Osteocyte (in vitro differentiated cells): ENCODE data around the gene SLC18A2. TPM values are rescaled to one million over a fixed set of nuclear protein-coding genes. Genes with fewer than 3 reads are reported as not detected.

Experiments
- DNase-seq: peaks from one replicate; pipeline ENCODE4 v3.0.0; 2021; ENCODE audit warnings: mixed read lengths; ENCODE audit not compliant: unreplicated experiment; ENCODE audit errors: extremely low spot score
- H3K27ac Mint-ChIP-seq: one replicate; pipeline ENCODE4 v1.8.0; 2021; ENCODE audit warnings: mild to moderate bottlenecking, mixed read lengths; ENCODE audit not compliant: unreplicated experiment
- H3K27me3 Mint-ChIP-seq: one replicate; pipeline ENCODE4 v1.8.0; 2021; ENCODE audit warnings: mixed read lengths; ENCODE audit not compliant: unreplicated experiment
- H3K36me3 Mint-ChIP-seq: one replicate; pipeline ENCODE4 v1.8.0; 2021; ENCODE audit warnings: mixed read lengths; ENCODE audit not compliant: unreplicated experiment
- H3K4me1 Mint-ChIP-seq: one replicate; pipeline ENCODE4 v1.8.0; 2021; ENCODE audit warnings: mixed read lengths; ENCODE audit not compliant: unreplicated experiment
- H3K4me3 Mint-ChIP-seq: one replicate; pipeline ENCODE4 v1.8.0; 2021; ENCODE audit warnings: mild to moderate bottlenecking, moderate library complexity, mixed read lengths; ENCODE audit not compliant: unreplicated experiment
- H3K9me3 Mint-ChIP-seq: one replicate; pipeline ENCODE4 v1.8.0; 2021; ENCODE audit warnings: mixed read lengths; ENCODE audit not compliant: unreplicated experiment
- CTCF ChIP-seq: fragments of 200-600 bp; sonication (generic); IDR thresholded peaks from 2 replicates; pipeline ENCODE4 v1.5.0; 2021; ENCODE audit warnings: antibody characterized with exemption, mild to moderate bottlenecking, moderate library complexity
- total RNA-seq: library from RNA; stranded (reverse); gene quantifications from 2 replicates; pipeline ENCODE4 v1.2.1, GENCODE V29; 2021

The SLC18A2 gene
- total RNA-seq, 1 donor from 2014 or later: not detected

GRCh38 chr10:117262903-117263293 is 22.0 kb downstream of the SLC18A2 start:
- peaks cover 34% of the 10 kb centered on the region for H3K27me3 Mint-ChIP-seq
- H3K27ac Mint-ChIP-seq: no peak overlapping the region
- DNase-seq: no peak
- no peaks in the 10 kb centered on the region for H3K36me3 Mint-ChIP-seq
- H3K4me1 Mint-ChIP-seq: peaks cover 2% of the 10 kb centered on the region
- no peak for TF ChIP-seq CTCF
- H3K9me3 Mint-ChIP-seq: no peaks in the 10 kb centered on the region
- H3K4me3 Mint-ChIP-seq: no peak overlapping the region

- Mint-ChIP-seq H3K9me3 (no peaks in the 10 kb centered on the region), H3K27ac (no peak overlapping the region), H3K27me3 (peaks cover 20% of the 10 kb centered on the region), H3K4me1 (peaks cover 2% of the 10 kb centered on the region), H3K36me3 (no peaks in the 10 kb centered on the region), H3K4me3 (no peak overlapping the region)
- DNase-seq: no peak
- TF ChIP-seq CTCF: no peak
Measured at GRCh38 chr10:117264782-117265181, 23.9 kb downstream of the SLC18A2 start.

GRCh38 chr10:117266400-117266799 is 25.5 kb downstream of the SLC18A2 start:
- DNase-seq: no peak
- Mint-ChIP-seq H3K9me3 (no peaks in the 10 kb centered on the region), H3K4me1 (no peaks in the 10 kb centered on the region), H3K27ac (no peak overlapping the region), H3K36me3 (no peaks in the 10 kb centered on the region), H3K4me3 (no peak overlapping the region), H3K27me3 (peaks cover 6% of the 10 kb centered on the region)
- TF ChIP-seq CTCF: no peak

- H3K36me3 Mint-ChIP-seq: no peaks in the 10 kb centered on the region
- no peaks in the 10 kb centered on the region for H3K4me1 Mint-ChIP-seq
- H3K4me3 Mint-ChIP-seq: no peak overlapping the region
- TF ChIP-seq CTCF: no peak
- H3K9me3 Mint-ChIP-seq: no peaks in the 10 kb centered on the region
- no peak overlapping the region for H3K27ac Mint-ChIP-seq
- H3K27me3 Mint-ChIP-seq: peaks cover 4% of the 10 kb centered on the region
- no peak for DNase-seq
Measured at GRCh38 chr10:117266812-117267211, 25.9 kb downstream of the SLC18A2 start.

GRCh38 chr10:117268258-117268657 is 27.3 kb downstream of the SLC18A2 start:
- H3K27me3 Mint-ChIP-seq: no peaks in the 10 kb centered on the region
- no peak for TF ChIP-seq CTCF
- H3K4me3 Mint-ChIP-seq: no peak overlapping the region
- H3K27ac Mint-ChIP-seq: no peak overlapping the region
- no peaks in the 10 kb centered on the region for H3K4me1 Mint-ChIP-seq
- no peak for DNase-seq
- H3K36me3 Mint-ChIP-seq: no peaks in the 10 kb centered on the region
- H3K9me3 Mint-ChIP-seq: no peaks in the 10 kb centered on the region
